Stimulated activated CD8-positive, alpha-beta memory T cell treated with anti-CD3 and anti-CD28 coated beads, Interleukin-15, amount 100 ng/mL, for 48 hours (primary cell): ENCODE measurements around the gene IRAK3.
"Not testable (repeated sequence)": the region's sequence is repeated elsewhere in the genome, so short reads cannot be mapped to it uniquely, and the experiment has no call there.

Experiments used
- DNase-seq, 2 donors: peaks; one replicate each; pipeline ENCODE4 v3.0.0-alpha.2; 2020; ENCODE audit warnings: low read depth in 2 of 2

IRAK3 gene

DNA sequence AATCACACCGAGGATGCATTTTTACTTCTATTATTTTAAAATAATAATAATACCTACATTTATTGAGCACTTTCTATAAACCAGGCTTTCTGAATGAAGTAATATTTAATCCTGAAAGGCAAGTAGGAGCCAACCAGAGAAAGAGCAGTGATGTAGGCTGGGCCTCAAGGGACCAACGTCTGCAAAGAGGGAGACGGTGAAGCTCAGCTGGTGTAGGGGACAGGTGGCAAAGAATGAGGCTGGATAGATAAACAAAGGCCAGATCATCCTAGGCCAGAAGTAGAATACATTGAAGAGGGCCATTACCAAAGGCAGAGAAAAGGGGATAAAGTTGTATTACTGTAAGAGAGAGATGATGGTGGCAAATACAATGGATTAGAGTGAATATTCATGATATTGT lies 18.4 kb upstream of the IRAK3 start:
- no peak for DNase-seq

DNA sequence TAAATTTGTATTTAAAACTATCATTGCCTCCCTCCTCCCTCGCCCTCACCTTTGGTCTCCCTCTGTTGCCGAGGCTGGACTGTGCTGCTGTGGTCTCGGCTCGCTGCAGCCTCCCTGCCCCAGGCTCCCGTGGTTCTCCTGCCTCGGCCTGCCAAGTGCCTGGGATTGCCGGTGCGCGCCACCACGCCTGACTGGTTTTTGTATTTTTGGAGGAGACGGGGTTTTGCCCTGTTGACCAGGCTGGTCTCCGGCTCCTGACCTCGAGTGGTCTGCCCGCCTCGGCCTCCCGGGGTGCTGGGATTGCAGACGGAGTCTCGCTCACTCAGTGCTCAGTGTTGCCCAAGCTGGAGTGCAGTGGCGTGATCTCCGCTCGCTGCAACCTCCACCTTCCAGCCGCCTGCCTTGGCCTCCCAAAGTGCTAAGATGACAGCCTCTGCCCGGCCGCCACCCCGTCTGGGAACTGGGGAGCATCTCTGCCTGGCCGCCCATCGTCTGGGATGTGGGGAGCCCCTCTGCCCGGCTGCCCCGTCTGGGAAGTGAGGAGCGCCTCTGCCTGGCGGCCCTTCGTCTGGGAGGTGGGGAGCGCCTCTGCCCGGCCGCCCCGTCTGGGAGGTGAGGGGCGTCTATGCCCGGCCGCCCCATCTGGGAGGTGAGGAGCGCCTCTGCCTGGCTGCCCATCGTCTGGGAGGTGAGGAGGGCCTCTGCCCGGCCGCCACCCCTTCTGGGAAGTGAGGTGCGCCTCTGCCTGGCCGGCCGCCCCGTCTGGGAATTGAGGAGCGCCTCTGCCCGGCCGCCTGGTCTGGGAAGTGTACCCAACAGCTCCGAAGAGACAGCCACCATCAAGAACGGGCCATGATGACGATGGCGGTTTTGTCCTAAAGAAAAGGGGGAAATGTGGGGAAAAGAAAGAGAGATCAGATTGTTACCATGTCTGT lies 14.4 kb upstream of the IRAK3 start:
- DNase-seq = not testable (repeated sequence)

DNA sequence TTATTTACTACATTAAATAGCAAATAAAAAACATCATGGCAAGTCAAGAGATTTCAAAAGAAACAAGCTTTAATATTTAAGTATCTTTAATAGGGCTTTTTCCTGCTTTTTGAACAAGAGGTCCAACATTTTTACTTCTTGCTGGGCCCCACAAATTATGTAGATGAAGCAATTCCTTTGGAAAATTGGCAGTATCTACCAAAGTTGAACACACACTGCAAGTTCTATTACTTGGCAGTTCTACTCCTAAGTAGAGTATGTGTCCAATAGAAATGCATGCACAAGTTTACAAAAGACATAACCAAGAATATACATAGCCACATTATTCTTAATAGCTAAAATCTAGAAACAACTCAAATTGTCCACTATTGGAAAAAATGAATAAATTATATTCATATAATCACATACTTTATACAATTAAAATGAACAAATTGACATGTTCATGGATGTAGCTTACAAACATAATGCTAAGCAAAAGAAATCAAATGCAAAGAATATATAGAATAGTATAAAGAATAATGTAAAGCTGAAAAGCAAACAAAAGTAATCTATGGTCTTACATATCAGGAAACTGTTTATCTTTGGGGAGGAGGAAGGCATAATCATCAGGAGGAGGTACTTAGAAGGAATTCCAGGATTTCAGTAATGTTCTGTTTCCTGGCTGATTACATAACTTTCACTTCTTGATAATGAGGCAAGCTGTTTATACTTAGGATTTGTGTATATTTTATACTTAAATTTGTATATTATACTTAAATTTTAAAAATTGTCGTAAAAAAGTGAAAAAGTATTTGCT lies 12.7 kb upstream of the IRAK3 start:
- DNase-seq = no peak

DNA sequence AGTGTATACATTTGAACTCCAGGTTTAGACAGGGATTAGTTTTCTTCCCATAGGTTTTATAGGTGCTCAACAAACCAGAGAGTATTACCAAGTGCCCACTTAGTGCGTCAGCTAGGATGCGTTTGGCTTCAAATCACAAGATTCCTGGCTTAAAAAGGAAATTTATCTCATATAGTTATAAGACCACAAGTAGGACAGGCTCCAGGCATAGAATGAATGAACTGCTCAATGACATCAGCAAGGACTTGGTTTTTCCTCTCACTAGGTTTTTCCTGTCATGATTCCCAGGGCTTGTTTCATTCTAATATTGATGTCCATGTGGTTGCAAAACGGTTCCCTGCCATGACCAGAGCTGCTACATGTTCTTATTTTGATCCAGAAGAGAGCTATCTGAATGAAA lies 6.1 kb upstream of the IRAK3 start:
- no peak for DNase-seq

DNA sequence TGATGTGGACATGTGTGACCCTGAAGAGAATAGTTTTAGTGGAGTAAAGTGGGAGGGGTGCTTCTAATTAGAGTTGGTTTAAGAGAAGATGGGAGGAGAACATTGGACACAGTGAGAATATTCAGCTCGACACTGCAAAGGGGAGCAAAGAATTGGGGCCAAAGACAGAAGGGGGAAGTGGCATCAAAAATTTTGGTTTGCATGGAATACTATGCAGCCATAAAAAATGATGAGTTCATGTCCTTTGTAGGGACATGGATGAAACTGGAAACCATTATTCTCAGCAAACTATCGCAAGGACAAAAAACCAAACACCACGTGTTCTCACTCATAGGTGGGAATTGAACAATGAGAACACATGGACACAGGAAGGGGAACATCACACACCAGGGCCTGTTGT lies 4.2 kb upstream of the IRAK3 start:
- DNase-seq = not testable (repeated sequence)

DNA sequence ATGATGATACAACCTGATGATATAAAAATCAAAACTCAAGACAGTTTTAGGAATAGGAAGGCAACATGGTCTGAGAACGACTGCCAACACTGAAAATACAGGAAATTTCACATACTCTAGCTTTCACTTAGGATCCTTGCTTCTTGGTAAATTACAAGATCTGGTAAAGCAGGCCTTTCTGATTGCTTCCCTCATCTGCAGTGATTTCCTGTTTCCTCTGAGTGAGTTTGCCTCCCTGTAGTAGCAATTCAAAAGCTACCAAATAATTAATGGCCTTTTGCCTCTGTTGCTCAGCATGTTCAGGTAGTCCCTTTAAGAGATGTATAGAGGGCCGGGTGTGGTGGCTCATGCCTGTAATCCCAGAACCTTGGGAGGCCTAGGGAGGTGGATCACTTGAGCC lies 2.0 kb upstream of the IRAK3 start:
- DNase-seq = no peak

DNA sequence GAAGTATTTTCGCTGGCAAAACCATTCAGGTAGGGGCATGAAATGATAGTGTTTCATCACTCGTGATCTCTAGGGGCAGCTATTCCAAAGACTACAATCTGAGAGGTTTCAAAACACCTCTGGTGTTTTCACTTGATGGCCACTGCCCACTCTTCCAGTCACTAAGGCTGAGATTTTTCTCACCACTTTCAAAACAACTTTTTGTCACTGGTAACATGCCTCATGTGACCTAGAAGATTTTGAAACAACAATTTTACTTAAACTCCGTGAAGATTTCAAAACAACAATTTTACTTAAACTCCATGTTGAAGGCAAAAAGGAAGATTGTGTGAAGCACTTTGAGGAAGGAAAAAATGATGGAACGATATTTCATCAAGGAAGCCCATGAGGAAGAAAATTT lies 1.2 kb upstream of the IRAK3 start:
- no peak for DNase-seq

DNA sequence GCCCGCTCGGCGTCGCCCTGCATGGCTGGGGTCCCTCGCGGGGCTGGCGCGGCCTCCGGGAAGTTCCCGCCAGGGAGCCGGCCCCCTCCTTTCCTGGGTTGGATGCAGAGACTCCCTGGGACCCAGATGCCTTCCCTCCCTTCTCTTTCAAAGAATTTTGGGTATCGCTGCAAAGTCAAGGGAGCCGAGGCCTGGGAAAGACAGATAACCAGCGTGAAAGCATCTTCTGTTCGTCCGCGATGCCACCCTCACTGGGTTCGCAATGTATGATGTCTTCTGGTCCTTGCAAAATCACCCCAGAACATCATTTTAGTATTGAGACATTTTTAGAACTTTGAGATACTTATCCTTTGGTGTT lies 451 bp downstream of the IRAK3 start:
- no peak for DNase-seq

DNA sequence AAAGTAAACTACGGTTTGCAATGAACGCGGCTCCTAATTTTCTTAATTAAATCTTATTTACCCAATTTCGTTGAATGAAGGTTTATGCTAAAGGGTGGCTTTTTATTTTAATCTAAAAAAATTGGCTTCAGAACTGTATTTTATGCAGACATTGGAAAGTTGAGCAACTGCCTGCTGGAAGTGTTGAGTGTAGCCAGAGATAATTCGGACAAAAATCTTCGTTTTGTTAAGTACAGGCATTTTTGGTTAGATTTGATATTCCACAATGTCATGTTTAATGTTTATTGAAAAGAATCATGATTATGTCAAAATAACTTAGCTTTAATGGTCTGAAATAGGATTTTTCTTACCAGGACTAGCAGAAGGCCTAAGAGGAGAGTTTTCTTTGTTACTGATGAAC lies 875 bp downstream of the IRAK3 start:
- no peak for DNase-seq

DNA sequence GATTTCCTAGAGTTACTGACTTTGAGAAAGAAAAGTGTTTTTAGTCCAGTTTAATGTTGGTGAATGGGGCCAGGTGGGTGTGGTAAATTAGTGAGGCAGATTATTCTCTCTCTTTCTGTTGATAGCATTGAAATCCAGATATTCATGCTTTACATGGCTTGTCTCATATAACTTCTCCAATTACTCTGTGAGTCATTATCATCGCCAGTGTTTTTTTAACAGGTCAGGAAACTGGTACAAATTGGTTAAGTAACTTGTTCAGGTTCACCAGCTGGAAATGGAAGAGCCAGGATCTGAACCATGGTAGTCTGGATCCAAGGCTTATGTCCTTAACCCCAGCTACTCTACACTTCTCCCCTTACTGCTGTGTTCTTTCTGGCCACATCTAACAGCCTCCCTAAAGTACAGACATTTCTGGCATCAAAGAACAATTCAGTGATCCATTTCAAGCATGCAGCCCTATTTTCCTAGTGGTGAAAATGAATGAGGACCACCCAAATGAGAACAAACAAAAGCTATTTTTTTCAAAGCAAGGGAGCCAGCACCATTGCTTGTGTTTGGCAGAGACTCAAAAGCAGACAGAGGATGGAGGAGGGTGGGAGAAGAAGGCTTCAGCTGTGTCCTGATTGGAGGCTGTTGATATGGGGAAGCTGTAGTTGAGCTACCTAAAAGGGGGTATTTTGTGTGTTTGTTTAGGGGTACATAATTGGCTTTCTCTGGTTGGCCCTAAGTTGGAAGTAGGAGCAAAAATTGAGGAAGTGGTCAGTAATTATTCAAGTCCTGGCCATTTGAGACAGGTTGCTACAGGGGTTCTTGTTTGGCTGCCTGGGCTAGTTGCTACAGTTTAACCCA lies 1.7 kb downstream of the IRAK3 start:
- no peak for DNase-seq

DNA sequence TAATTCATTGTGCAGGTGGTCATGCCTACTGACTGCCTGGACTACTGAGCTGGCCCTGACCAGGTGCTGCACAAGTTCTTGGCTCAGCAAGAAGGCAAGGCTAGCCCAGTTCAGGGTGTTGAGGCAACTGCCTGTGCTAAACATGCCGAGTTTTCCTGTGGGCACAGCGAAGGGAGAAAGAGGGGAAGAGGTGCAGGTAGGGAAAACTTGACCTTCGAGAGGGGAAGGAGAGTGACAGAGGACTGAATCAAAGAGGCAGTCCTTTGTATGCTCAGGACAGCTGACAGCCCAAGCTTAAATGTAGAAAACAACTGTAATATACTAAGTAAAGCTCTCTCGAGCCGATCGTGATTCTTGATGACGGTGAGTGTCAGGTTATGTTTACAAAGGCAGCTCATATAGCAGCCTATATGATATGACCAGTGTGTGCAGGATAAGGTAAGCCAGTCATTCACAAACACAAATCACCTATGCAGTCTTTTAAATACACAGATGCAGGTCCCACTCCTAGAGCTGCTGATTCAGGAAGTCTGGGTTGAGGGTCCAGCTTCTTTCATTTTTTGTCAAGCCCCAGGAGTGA lies 2.6 kb downstream of the IRAK3 start:
- no peak for DNase-seq

DNA sequence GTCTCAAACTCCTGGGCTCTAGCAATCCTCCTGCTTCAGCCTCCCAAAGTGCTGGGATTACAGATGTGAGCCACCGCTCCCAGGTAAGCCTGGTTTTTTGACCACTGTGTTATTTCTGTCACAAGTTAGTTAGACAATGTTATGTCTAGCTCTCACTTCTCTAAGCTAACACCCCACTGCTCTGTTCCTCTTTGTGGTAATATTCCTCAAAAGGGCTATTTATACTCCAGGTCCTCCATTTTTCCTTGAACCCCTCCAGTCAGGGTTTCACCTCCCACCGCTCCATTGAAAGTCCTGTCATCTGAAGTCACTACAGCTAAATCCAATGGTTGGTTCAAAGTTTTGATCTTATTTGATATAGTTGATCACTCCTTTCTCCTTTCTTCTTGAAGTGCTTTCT lies 5.1 kb downstream of the IRAK3 start:
- no peak for DNase-seq

DNA sequence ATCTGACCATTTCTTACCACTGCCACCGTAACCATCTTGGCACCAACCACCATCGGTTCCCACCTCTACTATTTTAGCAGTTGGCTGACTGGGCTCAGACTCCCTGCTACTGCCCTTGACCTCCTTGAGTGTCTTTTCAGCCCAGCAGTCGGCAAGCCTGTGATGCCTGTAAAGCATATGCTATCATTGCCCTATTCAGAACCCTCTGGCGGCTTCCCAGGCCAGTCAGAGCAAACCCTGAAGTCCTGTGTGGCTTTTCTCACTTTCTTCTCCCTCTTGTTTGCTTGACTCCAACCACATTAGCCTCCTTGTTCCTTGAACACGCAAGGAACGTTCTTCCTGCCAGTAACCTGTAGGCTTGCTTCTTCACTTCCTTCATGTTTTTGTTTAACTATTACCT lies 6.2 kb downstream of the IRAK3 start:
- DNase-seq = no peak

DNA sequence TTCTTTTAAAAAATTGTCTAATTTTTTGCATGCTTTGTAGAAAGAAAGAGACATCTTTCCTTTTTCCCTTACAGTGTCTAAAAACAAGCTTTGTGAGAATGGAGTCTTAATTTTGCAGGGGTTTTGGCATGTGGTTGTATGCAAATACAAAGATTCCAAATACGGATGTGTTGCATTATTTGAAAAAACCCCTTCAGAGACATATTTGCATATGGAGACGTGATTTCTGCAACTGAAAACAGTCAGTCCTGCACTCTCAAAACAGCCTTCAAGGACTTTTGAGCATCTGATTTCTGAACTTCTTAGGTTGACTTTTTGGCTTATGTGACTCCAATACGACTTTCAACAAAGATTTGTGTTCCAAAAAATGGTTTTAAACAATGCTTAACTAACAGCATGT lies 7.8 kb downstream of the IRAK3 start:
- no peak for DNase-seq

DNA sequence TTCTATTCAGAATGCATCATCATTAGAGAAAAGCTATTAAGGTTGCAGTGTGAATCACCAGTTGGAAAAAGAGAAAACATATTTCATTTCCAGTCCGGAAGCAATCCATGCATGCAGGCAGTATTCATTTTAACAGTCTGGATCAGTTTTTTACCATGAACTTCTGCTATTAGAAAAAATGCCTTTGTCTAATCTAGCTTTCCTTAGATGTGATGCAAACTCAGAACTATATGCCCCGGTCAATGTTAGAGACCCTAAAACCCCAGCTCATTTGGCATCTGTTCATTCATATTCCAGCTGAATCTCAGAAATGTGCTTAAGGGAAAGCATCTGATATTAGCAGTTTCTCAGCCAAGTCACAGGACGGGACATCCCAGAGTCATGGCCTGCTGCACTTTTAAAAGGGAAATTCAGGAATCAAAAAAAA lies 8.5 kb downstream of the IRAK3 start:
- no peak for DNase-seq

DNA sequence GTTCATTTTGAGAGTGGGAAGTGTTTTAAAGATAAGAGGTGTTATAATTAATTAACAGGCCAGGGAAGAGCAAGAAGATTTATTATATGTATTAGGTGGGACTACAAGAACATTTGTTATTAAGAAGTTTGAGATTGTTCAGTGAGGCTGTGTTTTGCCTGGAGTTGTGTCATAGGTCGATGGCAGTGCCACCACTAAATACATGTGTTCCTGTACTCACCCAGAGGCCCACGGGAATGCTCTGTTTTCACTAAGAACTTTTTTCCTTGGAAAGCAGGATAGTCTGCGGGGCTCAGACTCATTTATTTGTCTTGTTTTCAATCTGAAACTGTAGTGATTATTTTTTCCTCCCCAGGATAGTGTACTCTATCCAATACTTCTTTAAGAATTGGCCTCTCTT lies 10.1 kb downstream of the IRAK3 start:
- no peak for DNase-seq

DNA sequence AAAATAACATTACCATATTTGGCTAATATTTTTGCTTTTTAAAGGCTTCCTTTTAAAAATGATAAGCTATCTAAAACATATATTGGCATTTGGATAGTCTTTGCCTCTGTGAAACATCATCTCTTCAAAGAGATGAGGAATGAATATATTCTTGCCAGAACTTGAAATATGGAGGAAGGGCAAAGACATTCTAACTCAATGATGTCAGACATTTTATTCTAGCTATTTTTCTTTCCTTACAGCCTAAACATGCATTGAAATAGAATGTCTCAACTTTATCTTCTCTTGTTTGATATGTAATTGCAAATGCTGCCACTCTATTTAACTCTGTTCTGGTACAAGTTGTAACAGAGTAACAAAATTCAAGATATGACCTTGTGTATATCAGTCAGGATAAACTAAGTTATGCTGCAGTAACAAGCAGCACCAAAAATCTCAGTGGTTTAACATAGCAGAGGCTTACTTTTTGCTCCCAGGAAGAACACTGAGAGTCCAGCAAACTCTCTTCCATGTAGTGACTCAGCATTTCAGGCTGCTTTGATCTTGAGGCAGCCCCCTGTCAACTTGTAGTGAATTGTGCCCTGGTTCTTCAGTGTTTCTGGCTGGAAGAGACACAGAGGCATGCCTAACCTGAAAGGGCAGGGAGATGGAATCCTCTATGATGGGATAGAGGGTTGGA lies 11.0 kb downstream of the IRAK3 start:
- DNase-seq = no peak

DNA sequence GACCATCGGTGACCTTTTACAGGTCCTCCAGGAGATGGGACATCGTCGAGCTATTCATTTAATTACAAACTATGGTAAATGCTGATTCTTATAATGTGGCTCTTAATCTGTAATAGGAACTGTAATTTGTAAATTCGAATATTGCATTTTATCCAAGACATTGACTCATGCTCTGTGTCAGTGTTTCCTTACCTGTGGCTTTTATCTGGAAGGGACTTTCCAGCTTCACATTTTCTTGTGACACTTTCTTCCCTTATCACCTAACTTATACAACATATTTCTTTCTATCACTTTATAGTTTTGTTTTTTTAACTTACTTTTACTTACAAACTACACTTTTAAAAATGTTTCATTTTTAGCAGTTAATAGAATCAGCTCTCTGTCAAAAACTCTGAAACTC lies 14.8 kb downstream of the IRAK3 start:
- DNase-seq = no peak

DNA sequence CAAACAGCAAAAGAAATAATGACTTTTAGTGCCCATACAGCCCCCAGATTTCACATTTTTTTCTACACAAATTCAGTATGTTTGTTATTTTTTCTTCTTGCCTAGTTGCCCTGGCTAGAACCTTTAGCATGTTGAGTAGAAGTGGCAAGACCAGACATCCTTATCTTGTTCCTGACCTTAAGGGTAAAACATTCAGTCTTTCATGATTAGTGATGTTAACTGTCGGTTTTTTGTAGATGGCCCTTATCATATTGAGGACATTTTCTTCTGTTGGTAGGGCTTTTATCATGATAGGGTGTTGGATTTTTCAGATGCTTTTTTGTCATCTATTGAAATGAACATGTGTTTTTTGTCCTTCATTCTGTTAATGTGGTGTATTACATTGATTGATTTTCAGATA lies 17.1 kb downstream of the IRAK3 start:
- DNase-seq = no peak

DNA sequence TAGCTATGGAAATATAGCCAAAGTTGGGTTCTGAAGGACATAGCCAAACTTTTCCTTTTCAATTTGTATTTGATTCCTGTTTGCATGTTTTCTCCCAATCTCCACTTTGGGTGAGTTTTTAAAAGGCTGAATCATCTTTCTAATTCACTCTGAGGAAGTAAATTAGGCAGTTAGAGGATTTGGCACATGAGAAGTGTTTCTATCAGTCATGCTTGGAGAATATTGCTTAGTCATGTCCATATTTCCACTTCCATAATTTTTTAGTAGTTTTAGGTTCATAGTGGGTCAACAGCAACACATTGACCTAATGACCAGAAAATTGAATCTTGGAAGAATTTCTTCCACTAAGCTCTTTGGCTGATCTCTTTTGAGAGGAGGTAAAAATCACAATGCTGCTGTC lies 21.8 kb downstream of the IRAK3 start:
- no peak for DNase-seq

DNA sequence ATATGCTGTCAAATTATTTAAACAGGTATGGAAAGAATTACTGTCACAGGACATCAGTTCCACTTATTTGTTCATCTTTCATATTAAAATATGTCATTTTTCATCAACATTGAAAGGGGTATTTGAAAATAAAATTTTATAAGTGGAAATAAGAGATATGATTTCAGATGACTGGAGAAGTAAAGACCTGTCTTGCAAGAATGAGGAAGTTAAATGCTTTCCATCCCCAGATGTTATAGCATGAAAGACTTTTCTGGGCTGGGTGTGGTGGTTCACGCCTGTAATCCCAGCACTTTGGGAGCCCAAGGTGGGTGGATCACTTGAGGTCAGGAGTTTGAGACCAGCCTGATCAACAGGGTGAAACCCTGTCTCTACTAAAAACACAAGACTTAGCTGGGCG lies 22.6 kb downstream of the IRAK3 start:
- not testable (repeated sequence) for DNase-seq
